ENCODE measurements around the gene CDH23. TPM values are rescaled to one million over a fixed set of nuclear protein-coding genes. Genes with fewer than 3 reads are reported as not detected.
A peak's percentile ranks its signal among the peaks of the same experiment; 100 is the strongest.

Gene CDH23
- total and polyA plus RNA-seq, 2 donors (not counting 1 experiment from before 2014, with no cell fraction given): 0.37 to 0.89 TPM

DNA sequence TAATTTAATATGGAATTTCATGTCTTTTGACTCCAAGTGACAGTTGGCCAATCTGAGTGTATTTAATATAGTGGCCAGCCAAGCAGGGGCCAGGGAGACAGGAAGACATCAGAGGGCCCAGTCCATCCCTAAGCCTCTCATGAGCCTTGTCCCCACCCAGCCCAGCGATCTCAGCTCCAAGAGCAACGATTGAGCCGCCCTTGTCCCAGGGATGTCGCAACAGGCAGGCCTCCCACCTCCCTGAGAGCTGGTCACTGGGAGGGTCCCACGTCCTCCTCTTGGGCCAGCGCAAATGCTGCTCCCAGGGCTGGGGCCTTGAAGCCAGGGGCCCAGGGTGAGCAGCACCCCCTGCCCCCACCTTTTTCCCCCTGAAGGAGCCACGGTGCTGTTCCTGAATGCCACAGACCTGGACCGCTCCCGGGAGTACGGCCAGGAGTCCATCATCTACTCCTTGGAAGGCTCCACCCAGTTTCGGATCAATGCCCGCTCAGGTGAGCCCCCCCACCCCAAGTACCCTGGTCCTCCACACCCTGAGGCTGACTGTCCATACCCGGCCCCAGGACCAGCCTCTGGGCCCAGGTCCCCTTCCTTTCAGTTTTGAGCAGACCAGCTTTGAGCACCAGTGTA, 293.5 kb downstream of the CDH23 start:
- Histone ChIP-seq H3K9me3 (ENCODE audit: control extremely low read depth in 1 of 3, control insufficient read depth in 2 of 3, insufficient read depth in 1 of 3, low read length in 2 of 3) (peaks cover 0 to 44% (median 7%) of the 10 kb centered on the region in 3 donors), H3K4me2 (replicated peaks; ENCODE audit: low read depth, low read length, poor library complexity, severe bottlenecking) (no peak overlapping the region), H4K20me1 (ENCODE audit: control insufficient read depth, insufficient read depth, low read length, poor library complexity, severe bottlenecking) (no peaks in the 10 kb centered on the region), H3K36me3 (replicated peaks in 1 of 2; ENCODE audit: control extremely low read depth in 1 of 2, control insufficient read depth in 1 of 2, extremely low read depth in 1 of 2, insufficient read depth in 2 of 2, low read length in 1 of 2) (no peaks in the 10 kb centered on the region), H3K27ac (ENCODE audit: low read length in 2 of 2) (no peak overlapping the region), H3K27me3 (replicated peaks in 1 of 4; ENCODE audit: control extremely low read depth in 1 of 4, control insufficient read depth in 3 of 4, insufficient read depth in 4 of 4, low read length in 3 of 4) (no peaks in the 10 kb centered on the region), H2AFZ (ENCODE audit: insufficient read depth, low read depth, low read length, poor library complexity, severe bottlenecking) (no peak overlapping the region), H3K9ac (ENCODE audit: low read length) (no peak overlapping the region), H3K4me1 (ENCODE audit: control insufficient read depth in 2 of 2, insufficient read depth in 2 of 2, low read length in 2 of 2) (peaks cover 19 to 20% of the 10 kb centered on the region in 2 donors), H3K79me2 (ENCODE audit: control insufficient read depth, insufficient read depth, low read length) (no peaks in the 10 kb centered on the region), H3K4me3 (ENCODE audit: control extremely low read depth in 1 of 5, extremely low read depth in 1 of 5, insufficient read depth in 1 of 5, low read depth in 2 of 5, low read length in 4 of 5) (no peak overlapping the region)
- intact Hi-C loops (cut with micrococcal nuclease): loop anchor here (5.0 to 10.0 kb wide), 4 partner anchors 45 to 1545 kb away; partner anchors contain the start of gene TYSND1
- WGBS (ENCODE audit: insufficient coverage): 95% methylated on average over 12 of the region's 13 CpGs
- ChIA-PET POLR2A (interaction anchor here (0.5 to 0.6 kb wide), 3 partner anchors 59 to 391 kb away, joined by 3 to 8 read pairs (median 4); no protein-coding TSS in a partner anchor), CTCF (interaction anchor here (0.5 to 11.1 kb wide), 2 partner anchors 21 to 208 kb away, joined by 3 to 199 read pairs; no protein-coding TSS in a partner anchor)
- no peak for DNase-seq
- Mint-ChIP-seq H3K27me3 (no peaks in the 10 kb centered on the region), H3K9me3 (ENCODE audit: insufficient read depth) (no peaks in the 10 kb centered on the region), H3K27ac (no peak overlapping the region), H3K4me3 (no peak overlapping the region), H3K4me1 (peaks cover 22% of the 10 kb centered on the region)
- ATAC-seq (ENCODE audit: low read depth): no peak
- TF ChIP-seq EZH2 (IDR thresholded peaks at IDR 0.05; ENCODE audit: borderline replicate concordance, insufficient read depth, low read depth, low read length, poor library complexity, severe bottlenecking): no peak
- TF ChIP-seq CTCF (IDR thresholded peaks at IDR 0.05): no peak

GRCh38 chr10:71691405-71691804, 294.7 kb downstream of the CDH23 start:
- CTCF ChIA-PET: interaction anchor here (1.9 to 11.1 kb wide), 2 partner anchors 20 to 26 kb away, joined by 5 to 199 read pairs; no protein-coding TSS in a partner anchor
- H3K9me3 Mint-ChIP-seq (ENCODE audit: insufficient read depth): no peaks in the 10 kb centered on the region
- no peaks in the 10 kb centered on the region for H3K27me3 Mint-ChIP-seq
- WGBS (ENCODE audit: insufficient coverage): no CpG with 5 or more reads among the region's 2 CpGs
- H3K27me3 ChIP-seq (replicated peaks in 1 of 4; ENCODE audit: control extremely low read depth in 1 of 4, control insufficient read depth in 3 of 4, insufficient read depth in 4 of 4, low read length in 3 of 4): no peaks in the 10 kb centered on the region
- no peak for ATAC-seq (ENCODE audit: low read depth)
- no peak overlapping the region for H2AFZ ChIP-seq (ENCODE audit: insufficient read depth, low read depth, low read length, poor library complexity, severe bottlenecking)
- no peaks in the 10 kb centered on the region for H3K79me2 ChIP-seq (ENCODE audit: control insufficient read depth, insufficient read depth, low read length)
- H3K9me3 ChIP-seq (ENCODE audit: control extremely low read depth in 1 of 3, control insufficient read depth in 2 of 3, insufficient read depth in 1 of 3, low read length in 2 of 3): peaks cover 0 to 44% (median 7%) of the 10 kb centered on the region in 3 donors
- peaks cover 34% of the 10 kb centered on the region for H3K4me1 Mint-ChIP-seq
- no peak overlapping the region for H3K4me3 Mint-ChIP-seq
- intact Hi-C loops (cut with micrococcal nuclease): loop anchor here (5.0 to 10.0 kb wide), 4 partner anchors 47 to 1547 kb away; partner anchors contain the start of gene TYSND1
- peaks cover 31 to 32% of the 10 kb centered on the region in 2 donors for H3K4me1 ChIP-seq (ENCODE audit: control insufficient read depth in 2 of 2, insufficient read depth in 2 of 2, low read length in 2 of 2)
- H3K27ac Mint-ChIP-seq: peak overlapping the region; percentile 38
- DNase-seq: no peak
- H4K20me1 ChIP-seq (ENCODE audit: control insufficient read depth, insufficient read depth, low read length, poor library complexity, severe bottlenecking): no peaks in the 10 kb centered on the region
- H3K27ac ChIP-seq (ENCODE audit: low read length in 2 of 2): no peak overlapping the region
- no peak for TF ChIP-seq CTCF (IDR thresholded peaks at IDR 0.05)
- H3K9ac ChIP-seq (ENCODE audit: low read length): no peak overlapping the region
- no peak overlapping the region for H3K4me3 ChIP-seq (ENCODE audit: control extremely low read depth in 1 of 5, extremely low read depth in 1 of 5, insufficient read depth in 1 of 5, low read depth in 2 of 5, low read length in 4 of 5)
- POLR2A ChIA-PET: no interaction called here
- no peaks in the 10 kb centered on the region for H3K36me3 ChIP-seq (replicated peaks in 1 of 2; ENCODE audit: control extremely low read depth in 1 of 2, control insufficient read depth in 1 of 2, extremely low read depth in 1 of 2, insufficient read depth in 2 of 2, low read length in 1 of 2)
- H3K4me2 ChIP-seq (replicated peaks; ENCODE audit: low read depth, low read length, poor library complexity, severe bottlenecking): no peak overlapping the region
